ENCODE measurements around the gene TPRN.

TPRN gene

DNA sequence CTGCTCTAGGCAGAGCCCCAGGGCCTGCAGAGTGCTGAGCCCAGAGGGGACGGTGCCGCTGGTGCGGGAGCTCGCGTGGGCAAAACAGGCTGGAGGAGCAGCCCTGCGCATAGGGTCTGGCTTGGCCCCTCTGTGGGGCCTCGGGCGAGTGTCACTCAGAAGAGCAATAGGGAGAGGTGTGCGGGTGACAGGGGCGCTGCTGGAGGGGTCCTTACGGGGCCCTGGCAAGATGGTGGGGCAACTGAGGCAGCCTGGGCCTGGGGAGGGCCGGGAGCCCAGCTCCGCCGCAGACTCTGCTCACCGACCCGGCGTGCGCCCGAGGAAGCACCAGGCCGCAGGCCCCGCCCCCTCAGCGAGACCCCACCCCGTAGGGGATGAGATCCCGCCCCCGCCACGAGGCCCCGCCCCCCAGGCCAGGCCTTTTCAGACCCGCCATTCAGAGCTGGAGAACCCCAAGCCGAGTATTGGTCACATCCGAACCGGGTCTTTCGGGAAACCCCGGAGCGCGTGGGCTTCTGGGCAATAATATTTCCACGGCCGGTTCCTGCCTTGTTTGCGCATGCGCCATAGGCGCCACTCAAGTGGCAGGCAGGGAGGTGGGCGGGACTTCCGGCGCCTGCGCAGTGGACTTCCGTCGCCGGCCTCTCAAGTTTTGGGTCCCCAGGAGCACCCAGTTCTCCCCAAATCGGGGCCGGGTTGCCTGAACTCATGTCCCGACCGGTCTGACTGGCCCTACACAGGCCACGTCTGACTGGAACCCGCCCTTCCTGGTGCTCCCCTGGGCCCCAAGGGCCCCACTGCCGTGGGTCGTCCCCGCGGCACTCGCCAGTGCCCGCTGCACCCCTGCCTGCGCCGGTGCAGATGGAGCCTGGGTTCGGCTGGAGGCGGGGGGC lies 22.8 kb upstream of the TPRN start:
- peak; percentile 98 to 99 (median 98) for DNase-seq

DNA sequence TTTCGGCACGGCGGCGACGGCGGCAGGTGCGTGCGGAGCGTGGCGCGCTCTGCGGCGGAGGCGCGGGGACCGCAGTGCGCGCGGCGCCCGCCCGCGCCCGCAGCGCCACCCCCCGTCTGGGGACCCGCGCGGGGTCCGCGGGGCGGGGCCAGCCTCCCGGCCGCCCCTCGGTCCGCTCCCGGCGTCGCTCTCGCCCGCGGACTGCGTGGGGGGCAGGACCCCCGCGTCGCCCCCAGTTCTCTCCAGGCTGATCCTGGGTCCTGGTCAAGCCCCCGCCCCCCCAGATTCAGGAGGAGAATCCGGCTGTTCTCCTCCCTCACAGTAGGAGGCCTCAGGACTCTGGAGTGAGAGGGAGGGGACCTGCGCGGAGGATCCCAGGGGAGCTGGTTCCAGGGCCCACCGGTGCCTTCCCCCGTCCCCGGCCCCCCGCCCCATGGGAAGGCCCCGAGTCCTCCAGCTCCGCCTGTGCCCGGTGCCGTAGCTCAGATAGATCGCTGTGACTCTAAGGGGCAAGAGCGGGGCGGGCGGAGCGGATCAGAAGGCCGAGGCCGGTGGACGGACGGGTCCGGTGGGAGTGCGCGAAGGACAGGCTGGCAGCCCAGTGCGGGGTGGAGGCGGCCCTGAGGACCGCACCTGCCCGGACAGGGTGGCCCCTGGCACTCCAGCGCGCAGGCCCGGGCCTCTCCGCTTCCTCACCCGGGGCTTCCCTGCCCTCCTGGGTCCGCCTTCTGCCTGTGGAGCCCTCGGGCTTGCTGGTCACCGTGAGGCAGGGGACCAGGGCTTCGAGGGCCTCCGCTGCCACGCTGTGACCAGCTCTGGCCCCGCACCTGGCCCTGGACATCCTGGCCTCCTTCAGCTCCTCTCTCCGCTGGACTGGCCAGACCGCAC lies 21.9 kb upstream of the TPRN start, which contains the start of gene RNF208:
Gene RNF208, minus strand, starts transcription at position 51 of the 888 bp plus-strand sequence. CDS start 1,028 bp downstream, outside the sequence.
- DNase-seq = no peak

DNA sequence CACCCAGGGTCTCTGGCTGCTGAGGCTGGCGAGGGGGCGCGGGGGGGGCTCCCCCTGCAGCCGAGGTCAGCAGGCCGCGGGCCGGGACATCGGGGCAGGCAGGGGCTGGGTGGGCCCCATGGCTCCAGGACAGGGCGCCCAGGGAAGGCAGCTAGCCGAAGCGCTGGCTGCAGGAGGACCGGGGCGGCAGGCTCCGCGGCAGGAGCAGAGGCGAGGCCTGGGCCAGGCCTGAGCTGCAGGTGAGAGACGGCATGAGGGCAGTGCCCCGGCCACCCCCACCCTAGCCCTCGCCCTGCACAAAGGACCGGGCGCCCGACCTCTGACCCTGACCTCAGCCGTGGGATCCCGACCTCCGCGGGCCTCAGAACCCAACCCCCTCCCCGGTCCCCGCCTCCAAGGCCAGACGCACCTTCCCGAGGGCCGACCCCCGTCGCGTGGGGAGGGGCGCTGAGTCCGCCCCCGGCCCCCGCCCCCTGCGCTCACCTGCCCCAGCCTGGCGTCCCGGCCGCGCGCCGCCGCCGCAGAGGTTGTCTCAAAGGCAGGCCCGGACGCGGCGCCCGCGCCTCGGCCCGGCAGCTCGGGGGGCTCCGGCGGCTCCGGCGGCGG lies 21.1 kb upstream of the TPRN start:
- no peak for DNase-seq

DNA sequence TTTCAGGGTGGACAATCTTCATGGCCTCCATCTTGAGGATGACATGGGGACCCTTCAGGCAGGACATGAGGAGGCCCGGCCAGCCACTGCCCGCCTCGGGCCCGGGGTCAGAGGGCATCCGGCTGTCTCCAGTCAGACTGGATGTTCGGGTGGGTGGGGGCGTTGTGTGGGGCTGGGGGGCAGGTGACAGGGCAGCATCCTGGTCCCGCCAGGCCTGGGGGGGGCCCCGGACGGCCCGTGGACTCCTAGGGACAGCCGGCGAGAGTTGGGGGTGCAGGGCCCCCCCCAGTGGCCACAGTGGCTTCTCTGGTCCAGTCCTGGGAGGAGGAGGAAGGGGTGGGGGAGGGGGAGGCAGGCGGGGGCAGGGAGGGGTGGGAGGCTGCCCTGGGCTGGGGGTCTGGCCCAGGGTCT lies 20.6 kb upstream of the TPRN start:
- DNase-seq = no peak

DNA sequence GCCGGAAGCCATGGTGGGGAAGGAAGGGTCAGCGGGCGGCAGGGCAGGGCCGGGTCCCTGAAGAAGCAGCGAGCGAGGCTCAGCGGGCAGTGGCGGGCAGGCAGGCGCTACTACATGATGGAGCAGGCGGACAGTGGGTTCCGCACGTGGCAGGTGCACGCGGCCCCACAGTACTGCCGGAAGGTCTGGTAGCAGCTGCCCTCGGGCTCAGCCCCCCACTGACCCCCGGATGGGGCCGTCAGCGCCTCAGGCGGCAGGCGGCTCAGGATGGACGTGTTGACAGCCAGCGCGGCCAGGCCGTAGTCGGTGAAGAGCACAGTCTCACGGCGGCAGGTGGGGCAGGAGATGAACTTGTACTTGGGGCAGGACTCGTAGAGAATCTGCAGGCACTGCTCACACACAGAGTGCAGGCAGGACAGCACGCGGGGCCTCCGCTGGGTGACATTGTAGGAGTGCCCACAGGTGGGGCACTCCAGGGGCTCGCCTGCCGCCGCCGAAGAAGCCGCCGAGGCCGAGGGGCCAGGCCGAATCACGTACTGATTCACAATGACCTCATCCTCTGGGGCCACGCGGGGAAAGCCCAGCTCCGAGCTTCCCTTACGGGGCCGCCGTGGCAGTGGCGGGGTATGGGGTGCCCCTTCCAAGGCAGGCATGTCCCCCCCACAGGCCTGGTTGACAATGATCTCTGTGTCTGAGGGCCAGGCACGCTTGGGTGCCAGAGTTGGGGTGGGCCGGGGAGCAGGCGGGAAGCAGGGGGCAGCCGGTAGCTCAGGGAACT lies 20.0 kb upstream of the TPRN start:
- DNase-seq = no peak

DNA sequence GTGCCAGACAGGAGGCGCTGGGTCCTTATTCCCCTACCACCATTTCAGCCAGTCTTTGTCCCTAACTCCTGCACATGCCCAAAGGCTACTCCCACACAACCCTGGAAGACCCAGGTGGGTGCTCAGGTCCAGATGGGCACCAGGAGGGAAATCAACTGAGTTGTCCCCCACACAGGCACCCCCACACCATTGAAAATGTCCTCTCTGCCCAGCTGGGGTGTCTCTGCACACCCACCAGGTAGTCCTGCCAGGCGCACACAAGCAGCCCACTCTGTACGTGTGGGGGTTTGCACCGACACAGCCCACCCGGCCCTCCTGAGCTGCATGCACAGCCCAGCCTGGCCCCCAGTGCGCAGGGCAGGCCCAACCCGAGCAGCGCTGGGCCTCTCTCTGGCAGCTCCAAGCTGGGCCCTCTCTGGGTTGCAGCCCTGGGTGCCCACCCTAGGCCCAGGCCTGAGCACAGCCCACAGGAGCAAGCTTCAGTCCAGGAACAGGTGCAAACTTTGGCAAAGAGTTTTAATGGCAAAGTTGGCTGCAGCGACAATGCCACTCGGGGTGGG lies 19.3 kb upstream of the TPRN start:
- DNase-seq = no peak

DNA sequence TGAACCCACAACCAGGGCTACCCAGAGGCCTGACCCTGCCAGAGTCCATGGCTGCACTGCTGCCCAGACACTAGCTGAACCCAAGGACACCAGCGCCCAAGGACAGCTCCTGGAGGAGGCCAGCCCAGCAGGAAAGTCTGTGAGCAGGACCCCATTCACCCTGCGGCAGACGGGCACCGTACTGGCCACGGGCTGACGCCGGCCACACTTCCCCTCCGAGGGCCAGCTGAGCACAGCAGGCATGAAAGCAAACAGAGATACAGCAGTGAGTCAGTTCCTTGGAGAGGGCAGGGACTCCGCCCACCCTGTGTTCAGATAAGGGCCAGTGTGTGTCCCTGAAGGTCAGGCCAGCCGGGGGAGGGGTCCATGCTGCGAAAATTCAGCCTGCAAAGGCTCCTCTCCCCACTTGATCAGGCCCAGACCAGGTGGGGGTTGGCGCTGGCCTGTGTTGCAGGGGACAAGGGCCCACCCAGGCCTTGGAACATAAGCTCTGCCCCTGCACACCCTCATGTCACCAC lies 18.3 kb upstream of the TPRN start:
- DNase-seq = no peak

DNA sequence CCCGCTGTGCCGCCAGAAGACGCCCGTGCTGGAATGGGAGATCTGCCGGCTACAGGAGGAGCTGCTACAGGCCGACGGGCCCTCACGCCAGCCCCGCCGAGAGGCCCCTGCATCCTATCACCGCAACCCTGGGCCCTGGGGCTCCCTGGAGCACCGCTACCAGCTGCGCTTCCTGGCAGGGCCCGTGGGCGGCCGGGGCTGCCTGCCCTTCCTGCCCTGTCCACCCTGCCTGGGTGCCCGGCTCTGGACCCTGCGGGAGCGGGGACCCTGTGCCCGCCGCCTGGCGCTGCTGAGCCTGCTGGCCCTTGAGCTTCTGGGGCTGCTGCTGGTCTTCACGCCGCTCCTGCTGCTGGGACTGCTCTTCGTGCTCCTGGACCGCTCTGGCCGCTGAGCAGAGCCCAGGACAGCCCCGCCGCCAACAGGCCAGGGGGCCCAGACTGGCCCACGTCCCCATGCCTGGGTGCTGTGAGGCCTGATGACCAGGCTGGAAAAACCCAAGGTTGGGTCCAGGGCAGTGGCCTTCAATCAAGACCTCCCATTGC lies 17.7 kb upstream of the TPRN start:
- DNase-seq = no peak

DNA sequence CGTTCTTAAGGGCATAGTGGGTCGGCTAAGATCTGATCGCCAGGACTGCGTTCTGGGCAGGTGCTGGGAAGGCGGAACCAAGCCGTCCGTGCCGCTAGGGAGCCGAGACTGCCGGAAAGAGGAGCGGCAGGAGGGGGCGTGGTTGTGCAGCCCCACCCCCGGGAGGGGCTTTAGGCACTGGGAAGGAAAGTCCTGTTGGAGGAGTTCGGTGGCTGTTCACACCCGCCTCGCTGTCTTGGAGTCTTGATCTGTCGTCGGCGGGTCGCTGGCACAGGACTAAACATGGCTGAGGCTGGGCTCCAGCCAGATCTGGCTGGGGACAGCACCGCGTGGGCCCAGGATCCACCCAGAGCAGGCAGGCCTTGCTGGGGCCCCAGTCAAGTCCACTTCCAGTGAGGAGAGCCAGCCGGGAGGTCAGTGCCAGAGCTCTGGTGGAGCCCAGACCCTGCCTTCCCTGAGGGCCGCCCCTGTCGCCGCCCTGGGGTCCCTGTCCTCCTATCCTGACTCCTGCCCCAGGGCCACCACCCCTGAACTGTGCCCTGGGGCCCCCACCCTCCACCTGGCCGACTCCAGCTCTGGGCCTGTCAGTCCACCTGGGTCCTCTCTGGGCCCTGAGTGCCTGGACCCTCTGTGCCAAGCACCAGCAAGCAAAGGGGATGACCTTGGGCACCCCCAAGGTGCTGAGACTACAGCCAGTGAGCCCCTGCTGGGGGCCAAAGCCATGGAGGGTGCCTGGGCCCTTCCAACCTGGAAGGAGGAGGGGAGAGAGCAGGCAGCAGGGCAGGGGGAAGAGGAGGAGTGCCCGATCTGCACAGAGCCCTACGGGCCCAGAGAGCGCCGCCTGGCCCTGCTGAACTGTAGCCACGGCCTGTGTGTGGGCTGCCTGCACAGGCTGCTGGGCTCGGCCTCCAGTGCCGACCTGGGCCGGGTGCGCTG lies 17.0 kb upstream of the TPRN start:
- DNase-seq = no peak

DNA sequence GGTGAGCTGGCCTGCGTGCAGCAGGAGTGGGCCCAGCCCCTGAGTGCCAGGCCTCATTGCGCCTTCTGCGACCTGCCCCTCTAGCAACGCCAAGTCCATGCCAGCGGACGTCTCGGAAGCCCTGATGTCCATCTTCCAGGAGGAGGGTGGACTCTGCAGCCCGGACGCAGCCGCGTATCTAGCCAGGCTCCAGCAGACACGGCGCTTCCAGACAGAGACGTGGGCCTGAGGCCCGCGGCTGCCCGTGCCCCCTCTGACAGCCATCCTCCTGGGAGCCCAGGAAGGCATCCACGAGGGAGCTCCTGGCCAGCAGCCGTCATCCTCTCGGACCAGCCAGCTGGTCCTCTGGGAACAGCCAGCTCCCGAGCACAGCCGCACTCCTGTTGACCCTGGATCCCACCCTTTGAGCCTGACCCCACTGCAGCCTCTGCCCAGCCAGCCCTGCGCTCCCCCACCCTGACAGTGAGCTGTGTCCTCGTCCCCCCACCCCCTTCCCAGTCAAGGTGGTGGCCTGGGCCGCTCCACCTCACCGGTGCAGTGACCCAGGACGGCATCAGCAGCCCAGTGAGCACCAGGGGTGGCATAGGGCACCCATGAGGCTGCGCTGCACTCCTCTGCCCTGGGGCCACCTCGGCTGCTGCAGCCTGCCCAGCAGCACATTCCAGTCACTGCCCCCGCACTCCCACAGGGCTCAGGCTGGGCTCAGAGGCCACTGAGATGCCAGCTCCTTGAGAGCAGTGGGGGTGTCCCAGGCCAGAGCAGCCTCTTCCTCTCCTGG lies 15.8 kb upstream of the TPRN start:
- no peak for DNase-seq

DNA sequence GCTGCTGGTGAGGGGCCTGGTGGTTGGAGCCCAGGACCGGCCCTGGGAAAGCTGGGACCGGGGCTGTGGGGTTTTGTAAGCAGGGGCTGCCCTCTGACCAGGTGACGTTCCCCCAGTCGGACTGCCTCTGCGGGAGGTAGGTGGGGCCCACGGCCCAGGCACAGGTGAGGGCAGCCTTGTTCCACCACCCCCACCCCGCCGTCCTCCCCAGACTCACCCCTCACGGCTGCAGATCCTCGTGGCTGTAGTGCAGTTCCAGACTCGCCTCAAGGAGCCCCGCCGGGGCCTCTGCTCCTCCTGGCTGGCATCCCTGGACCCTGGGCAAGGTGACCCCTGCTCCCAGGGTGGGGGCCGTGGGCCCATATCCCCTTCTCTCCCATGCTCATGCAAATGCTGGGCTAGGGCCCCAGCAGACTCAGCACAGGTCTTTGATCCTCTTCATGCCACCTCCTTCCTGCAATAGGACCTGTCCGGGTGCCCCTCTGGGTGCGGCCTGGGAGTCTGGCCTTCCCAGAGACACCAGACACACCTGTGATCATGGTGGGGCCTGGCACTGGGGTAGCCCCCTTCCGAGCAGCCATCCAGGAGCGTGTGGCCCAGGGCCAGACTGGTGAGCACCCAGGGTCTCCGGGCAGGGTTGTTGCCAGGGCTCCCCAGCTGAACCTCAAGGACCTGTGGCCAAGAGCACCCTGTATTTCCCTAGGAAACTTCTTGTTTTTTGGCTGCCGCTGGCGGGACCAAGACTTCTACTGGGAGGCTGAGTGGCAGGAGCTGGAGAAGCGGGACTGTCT lies 14.8 kb upstream of the TPRN start:
- DNase-seq = no peak

DNA sequence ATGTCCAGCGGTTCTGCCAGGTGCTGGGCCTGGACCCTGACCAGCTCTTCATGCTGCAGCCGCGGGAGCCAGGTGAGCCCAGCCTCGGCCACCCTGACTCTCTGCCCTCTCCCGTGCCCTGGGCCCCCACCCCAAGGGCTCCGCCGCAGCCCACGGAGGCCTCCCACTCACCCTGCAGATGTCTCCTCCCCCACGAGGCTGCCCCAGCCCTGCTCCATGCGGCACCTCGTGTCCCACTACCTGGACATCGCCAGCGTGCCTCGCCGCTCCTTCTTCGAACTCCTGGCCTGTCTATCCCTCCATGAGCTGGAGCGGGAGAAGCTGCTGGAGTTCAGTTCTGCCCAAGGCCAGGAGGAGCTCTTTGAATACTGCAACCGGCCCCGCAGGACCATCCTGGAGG lies 14.1 kb upstream of the TPRN start:
- DNase-seq = no peak

DNA sequence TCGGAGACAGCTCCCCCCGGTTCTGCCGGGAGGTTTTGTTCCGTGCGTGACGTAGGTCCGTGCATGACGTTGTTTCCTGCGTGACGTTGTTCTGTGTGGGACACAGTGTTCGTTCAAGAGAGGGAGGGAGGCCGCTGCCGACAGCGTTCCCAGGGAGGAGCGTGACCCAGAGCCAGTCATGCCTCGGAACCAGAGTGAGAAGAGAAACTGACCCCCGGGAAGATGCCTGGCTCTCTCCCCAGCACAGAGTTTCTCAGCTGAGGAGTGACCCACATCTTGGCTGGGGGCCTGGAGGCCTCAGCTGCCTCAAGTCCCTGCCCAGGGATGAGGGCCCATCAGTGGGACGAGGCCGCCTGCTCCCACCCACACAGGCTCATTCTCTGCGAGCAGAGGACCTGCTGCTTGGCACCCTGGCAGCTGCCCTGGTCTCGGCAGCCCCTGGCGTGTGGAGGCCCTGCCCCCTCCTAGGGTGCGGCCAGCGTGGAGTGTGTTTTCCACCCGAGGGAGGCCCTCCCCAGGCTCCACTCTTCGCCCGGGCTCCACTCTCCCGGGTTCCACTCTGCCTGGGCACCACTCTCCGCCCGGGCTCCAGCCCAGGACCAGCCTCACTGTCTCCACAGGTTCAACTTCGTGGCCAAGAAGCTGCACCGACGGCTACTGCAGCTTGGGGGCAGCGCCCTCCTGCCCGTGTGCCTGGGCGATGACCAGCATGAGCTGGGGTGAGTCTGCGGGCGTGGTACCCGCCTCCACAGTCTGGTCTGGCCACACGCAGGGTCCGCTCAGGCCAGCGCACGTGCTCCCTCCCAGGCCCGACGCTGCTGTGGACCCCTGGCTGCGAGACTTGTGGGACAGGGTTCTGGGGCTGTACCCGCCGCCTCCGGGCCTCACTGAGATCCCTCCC lies 12.9 kb upstream of the TPRN start:
- no peak for DNase-seq

DNA sequence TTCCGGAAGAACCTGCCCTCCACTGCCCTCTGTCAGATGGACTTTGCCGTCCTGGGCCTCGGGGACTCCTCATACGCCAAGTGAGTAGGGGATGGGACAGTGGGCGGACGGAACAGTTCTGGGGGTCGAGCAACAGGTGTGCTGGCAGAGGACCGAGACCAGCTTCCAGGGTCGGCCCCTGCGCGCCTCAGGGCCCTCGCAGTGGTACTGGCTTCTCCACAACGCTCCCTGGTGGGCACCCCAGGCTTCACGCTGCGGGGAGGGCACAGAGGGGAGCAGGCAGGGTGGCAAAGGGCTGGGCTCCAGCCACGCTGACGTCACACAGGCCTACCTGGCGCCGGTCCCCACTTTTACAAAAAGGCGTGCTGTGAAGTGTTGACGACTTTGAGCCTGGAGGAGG lies 12.0 kb upstream of the TPRN start:
- DNase-seq = no peak

DNA sequence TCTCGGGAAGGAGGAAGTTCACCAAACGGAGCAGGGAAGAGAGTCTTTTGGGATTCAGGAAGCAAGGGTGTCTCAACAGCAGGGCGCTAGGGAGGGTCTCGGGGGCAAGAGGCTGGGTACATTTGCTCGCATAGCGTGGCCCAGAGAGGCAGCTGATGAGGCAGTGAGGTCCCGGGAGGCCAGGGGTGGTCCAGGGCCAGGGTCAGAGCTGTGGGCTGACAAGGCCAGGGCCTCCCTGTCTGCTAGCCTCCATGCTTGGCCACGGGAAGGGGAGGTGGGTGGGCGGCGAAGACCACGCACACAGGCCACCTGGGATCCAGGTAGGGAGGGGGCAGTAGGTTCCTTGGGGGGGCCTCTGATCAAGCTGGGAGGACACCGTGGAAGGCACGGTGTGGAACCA lies 11.0 kb upstream of the TPRN start:
- no peak for DNase-seq

DNA sequence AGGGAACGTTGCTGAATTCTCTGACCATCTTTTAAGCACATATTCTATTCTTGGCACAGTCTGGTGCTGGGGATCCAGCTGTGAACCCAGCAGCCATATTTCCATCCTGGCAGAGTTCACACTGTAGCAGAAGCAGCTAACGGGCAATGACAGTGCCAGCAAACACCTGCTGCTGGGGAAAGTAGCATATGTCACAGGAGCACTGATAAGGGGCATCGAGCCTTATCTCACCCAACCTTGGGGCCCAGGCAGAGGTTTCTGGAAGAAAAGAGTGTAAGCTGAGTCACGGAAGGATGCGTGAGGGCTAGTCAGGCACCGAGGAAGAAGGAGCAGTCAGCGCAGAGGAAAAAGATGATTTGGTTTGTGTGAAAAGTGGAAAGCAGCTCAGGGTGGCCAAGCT lies 6.1 kb upstream of the TPRN start:
- no peak for DNase-seq
